HepG2 (cell line): Measurements from ENCODE around the gene GPR176. TPM values are rescaled to one million over a fixed set of nuclear protein-coding genes. Genes with fewer than 3 reads are reported as not detected.

Experiments
- CENPT ChIP-seq: sonication (generic); formaldehyde crosslinking; IDR thresholded peaks from 2 replicates; pipeline ENCODE4 v1.8.0; 2022; ENCODE audit warnings: low read depth, mild to moderate bottlenecking, moderate library complexity, missing genetic modification reagents
- EEA1 ChIP-seq: sonication (generic); formaldehyde crosslinking; IDR thresholded peaks from 2 replicates; pipeline ENCODE4 v1.5.1; 2020; ENCODE audit warnings: mild to moderate bottlenecking, missing genetic modification reagents, borderline replicate concordance
- MXD4 ChIP-seq: IDR thresholded peaks from 2 replicates; pipeline ENCODE4 v1.6.1; 2016; ENCODE audit warnings: mild to moderate bottlenecking, missing biosample characterization, missing genetic modification reagents
- RFXAP ChIP-seq: sonication (generic); formaldehyde crosslinking; IDR thresholded peaks from 2 replicates; pipeline ENCODE4 v1.4.0; 2020; ENCODE audit warnings: missing genetic modification reagents, borderline replicate concordance
- TFDP2 ChIP-seq: sonication (generic); formaldehyde crosslinking; IDR thresholded peaks from 2 replicates; pipeline ENCODE4 v1.4.0; 2020; ENCODE audit warnings: missing genetic modification reagents
- ZBTB14 ChIP-seq: sonication (generic); formaldehyde crosslinking; IDR thresholded peaks from 2 replicates; pipeline ENCODE4 v1.4.0; 2020; ENCODE audit warnings: missing genetic modification reagents
- ZNF12 ChIP-seq: sonication (generic); formaldehyde crosslinking; IDR thresholded peaks from 2 replicates; pipeline ENCODE4 v1.5.0; 2020; ENCODE audit warnings: missing genetic modification reagents
- ZNF232 ChIP-seq: sonication (generic); formaldehyde crosslinking; IDR thresholded peaks from 2 replicates; pipeline ENCODE4 v1.4.0; 2020; ENCODE audit warnings: missing genetic modification reagents, borderline replicate concordance
- ZNF326 ChIP-seq: sonication (generic); formaldehyde crosslinking; IDR thresholded peaks from 2 replicates; pipeline ENCODE4 v1.4.0; 2020; ENCODE audit warnings: missing genetic modification reagents, borderline replicate concordance
- polyA plus RNA-seq, 8 experiments: library from polyadenylated mRNA; depleted of rRNA in 3 of 8; stranded (reverse) in 7 of 8; unstranded in 1 of 8; fragments of >200 nt; fragmentation: Illumina TruSeq in 4 of 8; extraction: Trizol in 4 of 8; gene quantifications; 2 replicates each; pipeline versions ENCODE4 v1.2.1 to v1.2.3, GENCODE V29; 2011 to 2016; ENCODE audit warnings: low read depth in 4 of 8, missing spikeins in 1 of 8, mixed read lengths in 1 of 8; ENCODE audit not compliant: insufficient read depth in 1 of 8
- total RNA-seq, 5 experiments: library from RNA; depleted of rRNA; stranded (reverse); fragments of >200 nt; fragmentation: Illumina TruSeq; extraction: Trizol; gene quantifications; 2 replicates each; pipeline ENCODE4 v1.2.3, GENCODE V29; 2016; ENCODE audit warnings: low read depth in 1 of 5
- TF ChIP-seq, protein P1 (sequence below): sonication (generic); formaldehyde crosslinking; IDR thresholded peaks from 2 replicates; pipeline ENCODE4 v1.8.1; 2023; ENCODE audit warnings: missing genetic modification reagents, mild to moderate bottlenecking, borderline replicate concordance

GPR176 gene
- total and polyA plus RNA-seq, 2 of the 13 experiments (the other 11 are each of a cell fraction or from before 2014, with no cell fraction given): 0.11 to 0.20 TPM

DNA sequence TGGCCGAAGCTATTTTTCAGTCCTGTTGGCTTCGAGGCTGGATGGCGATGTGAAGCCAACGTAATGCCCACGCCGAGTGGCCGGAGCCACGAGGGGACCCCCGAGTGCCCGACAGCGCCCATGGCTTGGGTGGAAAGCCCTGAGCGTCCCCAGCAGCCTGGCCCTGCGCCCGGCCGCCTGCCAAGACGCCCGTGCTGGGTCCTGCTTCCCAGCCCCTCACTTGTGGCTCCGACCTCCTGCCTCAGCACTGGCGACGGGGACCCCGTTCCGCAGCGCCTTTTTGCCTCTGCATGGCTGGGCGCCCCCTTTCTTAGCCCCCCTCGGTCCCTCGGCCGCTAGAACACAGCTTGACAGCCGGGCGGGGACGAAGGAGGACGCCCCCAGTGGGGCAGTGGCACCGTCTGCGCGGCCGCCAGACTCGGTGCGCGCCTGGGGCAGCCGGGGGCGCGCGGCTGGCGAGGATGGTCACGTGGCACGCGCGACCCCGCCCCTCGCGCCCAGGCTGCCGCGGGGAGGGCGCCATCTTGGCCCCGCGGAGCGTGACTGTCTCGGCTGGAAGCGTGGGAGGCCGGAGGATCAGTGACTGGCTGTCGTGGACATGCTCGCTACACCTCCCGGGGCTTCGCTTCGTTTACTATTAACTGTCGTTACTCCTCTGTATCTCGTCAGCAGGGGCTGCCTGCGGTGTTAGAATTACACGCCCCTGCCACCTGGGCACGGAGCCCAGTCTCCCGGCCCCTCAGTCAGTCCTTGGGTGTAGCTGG lies 626 bp upstream of the GPR176 start (continued):
- TF ChIP-seq ZBTB14 (CRISPR knock-in tag): peak; percentile 86
- 0 out of 2 replicates have a peak, but pooled peaks have one; percentile 54 for TF ChIP-seq RFXAP
- no peak for TF ChIP-seq ZNF326
- TF ChIP-seq, protein P1, sequence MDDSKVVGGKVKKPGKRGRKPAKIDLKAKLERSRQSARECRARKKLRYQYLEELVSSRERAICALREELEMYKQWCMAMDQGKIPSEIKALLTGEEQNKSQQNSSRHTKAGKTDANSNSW (CRISPR knock-in tag): peak; percentile 64; the same call in 1 of the 2 replicates
- TF ChIP-seq CENPT (CRISPR knock-in tag): no peak
- peak; percentile 55; the same call in 1 of the 2 replicates for TF ChIP-seq MXD4 (CRISPR knock-in tag)
- 0 out of 2 replicates have a peak, but pooled peaks have one; percentile 66 for TF ChIP-seq ZNF232 (CRISPR knock-in tag)
- 0 out of 2 replicates have a peak, but pooled peaks have one; percentile 24 for TF ChIP-seq TFDP2 (CRISPR knock-in tag)
- 0 out of 2 replicates have a peak, but pooled peaks have one; percentile 26 for TF ChIP-seq ZNF12 (CRISPR knock-in tag)
- no peak for TF ChIP-seq EEA1
